Activated CD4-positive, alpha-beta T cell treated with anti-CD3 and anti-CD28 coated beads, Interleukin-2, Interleukin-6, amounts not matched to agents 100 ng/mL and 50 ng/mL, durations not matched to agents 16 hours and 8 hours (primary cell): ENCODE measurements around the gene COPG2.

Source experiments
- DNase-seq: peaks from one replicate; pipeline ENCODE4 v3.0.0-alpha.2; 2020

COPG2 gene

GRCh38 chr7:130491841-130492522 is 176.6 kb downstream of the COPG2 start, which contains the start of gene MEST:
Gene MEST (plus strand): TSS chr7:130492085. CDS start chr7:130492314, 229 bp downstream.
- no peak for DNase-seq

DNA sequence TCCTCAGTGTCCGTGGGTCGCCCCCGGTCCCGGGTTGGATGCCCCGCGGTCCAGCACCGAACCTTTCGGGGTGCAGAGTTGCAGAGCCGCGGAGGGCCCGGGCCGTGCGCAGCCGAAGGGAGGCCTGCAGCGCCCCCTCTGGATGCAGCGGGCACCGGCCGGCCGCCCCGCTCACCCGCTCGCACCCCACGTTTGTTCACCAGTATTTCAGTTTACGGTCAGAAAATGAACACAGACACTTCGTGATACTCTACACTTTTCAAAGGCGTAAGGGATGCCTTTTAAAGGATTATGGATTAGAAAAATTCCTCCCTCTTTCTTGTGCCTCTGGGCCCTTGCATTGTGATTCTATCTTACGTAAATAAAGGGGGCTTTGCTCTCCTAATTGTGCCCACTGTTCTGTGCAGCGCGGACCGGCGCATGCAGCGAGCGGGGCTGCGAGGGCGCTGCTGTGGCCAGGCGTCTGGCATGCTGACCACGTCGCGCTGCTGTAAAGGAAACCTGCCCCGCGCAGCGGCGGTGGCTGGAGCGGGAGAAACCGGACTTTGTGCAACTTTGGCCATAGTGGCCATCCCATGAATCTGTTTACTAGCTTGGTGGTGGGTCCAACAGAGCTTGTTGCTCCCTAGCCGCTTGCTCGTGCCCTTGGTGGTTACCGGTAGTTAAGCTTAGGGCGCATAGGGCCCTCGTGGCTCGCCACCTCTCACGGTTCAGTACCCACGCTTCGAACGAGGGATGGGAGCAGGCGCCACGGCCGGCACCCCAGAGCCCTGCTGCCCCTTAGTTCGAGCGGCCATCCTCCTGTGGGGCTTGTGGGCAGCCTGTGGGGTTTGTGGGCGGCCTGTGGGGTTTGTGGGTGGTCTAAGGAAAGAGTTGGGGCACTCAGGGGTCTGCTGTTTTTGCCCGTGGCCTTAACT is 177.4 kb downstream of the COPG2 start:
- peak; percentile 21 for DNase-seq

DNA sequence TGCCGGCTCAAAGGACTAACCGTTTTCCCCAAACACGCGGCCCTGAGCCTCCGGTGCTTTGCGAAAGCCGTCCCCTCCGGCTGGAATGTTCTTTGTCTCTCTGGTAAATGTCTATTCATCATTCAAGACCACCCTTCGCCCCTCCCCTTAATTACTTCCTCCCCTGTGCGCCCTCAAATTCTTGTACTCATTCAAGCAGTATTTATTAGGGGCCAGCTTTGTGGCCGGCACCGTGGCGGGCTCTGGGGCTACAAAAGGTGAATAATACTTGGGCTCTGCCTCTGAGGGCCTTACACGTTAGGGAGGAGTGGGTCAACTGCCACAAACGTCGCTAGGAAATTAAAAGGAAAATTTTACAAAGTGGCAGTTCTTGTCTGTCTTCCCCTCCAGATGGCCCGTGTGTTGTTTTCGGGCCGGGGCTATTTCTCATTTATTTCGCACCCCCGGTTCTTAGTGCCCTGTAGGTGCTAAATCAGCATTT is 178.2 kb downstream of the COPG2 start:
- DNase-seq, result no peak

GRCh38 chr7:130489140-130489983 is 179.2 kb downstream of the COPG2 start:
- no peak for DNase-seq

- DNase-seq, result no peak
Observed at GRCh38 chr7:130488392-130489139, 180.0 kb downstream of the COPG2 start.

- no peak for DNase-seq
Observed at GRCh38 chr7:130486954-130487436, 181.6 kb downstream of the COPG2 start.

GRCh38 chr7:130486114-130486953 is 182.2 kb downstream of the COPG2 start:
- peak; percentile 65 for DNase-seq

DNA sequence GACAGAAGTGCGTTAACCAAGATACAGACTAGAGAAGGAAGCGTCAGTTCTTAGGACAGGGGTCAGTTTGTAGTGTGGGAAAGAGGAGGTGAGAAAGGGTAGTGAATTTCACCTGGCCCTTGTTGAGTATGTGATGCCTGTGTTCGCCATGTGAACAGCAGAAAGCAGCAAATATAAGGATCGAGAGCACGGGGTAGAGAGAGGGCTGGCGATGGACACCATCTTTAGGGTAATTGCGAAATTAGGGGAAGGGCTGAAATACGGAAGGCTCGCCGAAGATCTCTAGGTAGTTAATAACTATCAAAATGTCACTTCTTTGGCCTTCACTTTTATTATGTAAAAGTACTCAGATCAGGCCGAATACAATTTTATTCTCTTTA is 182.8 kb downstream of the COPG2 start:
- DNase-seq, result no peak

- DNase-seq, result no peak
Observed at GRCh38 chr7:130483031-130483430, 185.5 kb downstream of the COPG2 start.

DNA sequence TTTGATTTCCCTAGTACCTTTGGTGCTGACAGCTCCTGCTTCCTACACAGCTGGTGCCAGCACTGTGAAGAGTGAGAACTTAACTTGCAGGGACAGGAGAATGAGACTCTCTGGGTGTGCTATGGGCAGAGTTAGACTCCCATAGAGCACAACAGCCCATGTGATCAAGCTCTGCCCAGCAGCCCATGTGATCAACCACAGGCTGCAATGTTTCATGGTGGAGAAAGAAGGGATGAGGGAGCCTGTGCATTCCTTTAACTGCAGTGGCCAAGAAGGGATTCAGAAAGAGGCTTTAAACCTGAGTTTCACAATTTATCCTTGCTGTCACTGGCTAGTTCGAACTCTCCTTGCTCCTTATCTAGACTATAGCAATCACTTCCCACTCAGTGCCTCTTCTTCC is 186.7 kb downstream of the COPG2 start:
- DNase-seq, result no peak

DNA sequence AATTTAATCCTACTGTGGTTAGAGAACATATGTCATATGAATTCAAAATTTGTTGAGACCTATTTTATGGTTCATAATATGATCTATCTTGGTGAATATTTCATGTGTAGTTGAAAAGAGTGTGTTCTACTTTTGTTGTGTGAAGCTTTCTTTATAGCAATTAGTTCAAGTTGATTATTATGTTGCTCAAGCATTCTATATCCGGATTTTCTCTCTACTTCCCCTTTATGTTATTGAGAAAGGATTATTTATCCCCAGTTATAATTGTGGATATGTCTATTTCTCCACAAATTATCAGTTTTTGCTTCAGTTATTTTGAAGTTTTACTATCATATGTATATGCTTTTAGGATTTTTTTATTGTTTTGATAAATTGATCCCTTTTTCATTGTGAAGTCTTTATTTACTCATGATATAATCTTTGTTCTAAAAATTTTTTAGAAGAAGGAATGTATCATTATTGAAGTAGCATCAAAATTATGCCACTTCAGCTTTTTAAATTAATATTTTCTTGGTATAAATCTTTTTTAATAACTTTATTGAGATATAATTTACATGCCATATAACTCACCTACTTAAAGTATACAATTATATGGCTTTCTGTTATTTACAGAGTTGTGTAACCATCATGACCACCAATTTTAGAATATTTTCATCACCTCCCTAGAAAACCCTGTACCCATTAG is 188.7 kb downstream of the COPG2 start:
- DNase-seq, result no peak

DNA sequence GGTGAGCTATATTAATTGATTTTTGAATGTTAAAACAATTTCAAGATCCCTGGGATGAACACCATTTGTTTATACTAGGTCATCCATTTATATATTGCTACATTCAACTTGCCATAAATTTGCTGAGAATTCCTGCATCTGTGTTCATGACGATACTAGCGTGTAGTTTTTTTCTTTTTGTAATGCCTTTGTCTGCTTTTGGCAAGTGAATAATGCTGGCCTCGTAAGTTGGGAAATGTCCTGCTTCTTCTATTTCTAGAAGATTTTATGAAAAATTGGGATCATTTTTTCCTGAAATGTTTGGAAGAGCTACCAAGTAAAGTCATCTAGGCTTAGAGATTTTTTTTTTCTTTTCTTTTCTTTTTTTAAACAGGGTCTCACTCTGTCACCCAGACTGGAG is 189.6 kb downstream of the COPG2 start:
- no peak for DNase-seq

DNA sequence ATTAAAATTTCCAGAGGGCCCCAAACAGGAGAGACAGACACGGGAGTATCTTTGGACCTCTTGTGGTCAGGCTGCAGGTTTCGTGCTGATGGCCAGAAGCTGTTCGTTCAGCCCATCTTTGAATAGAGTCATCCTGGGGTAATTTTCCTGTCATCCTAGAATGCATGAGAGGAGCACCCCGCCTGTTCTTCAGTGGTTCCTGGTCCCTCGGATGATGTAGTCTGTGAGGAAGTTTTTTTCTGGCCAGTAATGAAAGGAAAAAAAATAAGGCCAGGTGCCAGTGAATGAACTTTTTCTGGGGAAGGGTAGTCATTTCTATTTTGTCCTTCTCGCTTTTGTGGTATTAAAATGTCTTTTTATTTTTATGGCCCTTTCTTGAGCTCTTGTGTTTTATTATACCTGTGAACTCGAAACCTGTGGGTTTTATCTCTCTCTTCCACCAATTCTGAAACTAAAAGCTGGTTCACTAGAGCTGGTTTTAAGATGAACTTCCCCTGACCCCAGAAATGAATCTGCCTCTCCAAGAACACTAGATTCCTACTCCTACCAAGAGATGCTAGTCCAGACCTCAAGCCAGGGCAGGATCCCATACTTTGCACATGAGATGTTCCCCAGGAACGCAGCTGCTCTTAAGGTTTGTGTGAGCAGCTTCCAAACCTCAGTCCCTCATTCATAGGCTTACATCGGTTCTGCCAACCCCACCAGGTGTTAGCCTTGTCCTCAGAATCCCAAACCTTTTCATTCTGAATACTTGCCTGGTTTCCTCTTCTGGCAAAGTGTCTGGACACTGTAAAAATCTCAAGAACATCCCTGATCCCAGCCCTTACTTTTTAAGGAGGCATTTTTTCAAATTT is 192.0 kb downstream of the COPG2 start:
- peak; percentile 12 for DNase-seq

- DNase-seq, result no peak
Observed at GRCh38 chr7:130475776-130476175, 192.8 kb downstream of the COPG2 start.

GRCh38 chr7:130473876-130474275 is 194.7 kb downstream of the COPG2 start:
- no peak for DNase-seq

DNA sequence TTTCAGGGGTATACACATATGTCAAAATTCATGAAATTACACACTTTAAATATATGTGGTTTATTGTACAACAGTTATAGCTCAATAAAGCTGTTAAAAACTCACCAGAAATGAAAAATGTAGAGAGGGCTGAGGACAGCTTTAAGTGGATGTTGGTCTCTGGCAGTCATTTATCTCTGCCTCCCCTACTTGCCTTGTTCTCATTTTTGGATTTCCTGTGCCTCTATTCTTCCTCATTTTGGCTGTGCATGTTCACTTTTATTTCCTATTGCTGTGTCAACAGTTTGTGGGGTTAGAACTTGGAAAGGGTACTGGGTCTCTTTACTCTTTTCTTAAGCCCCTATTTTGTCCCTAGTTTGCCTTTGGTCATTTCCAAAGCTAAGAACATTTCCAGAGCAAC is 195.3 kb downstream of the COPG2 start:
- DNase-seq, result no peak

GRCh38 chr7:130471974-130472373 is 196.6 kb downstream of the COPG2 start:
- DNase-seq, result no peak

- no peak for DNase-seq
Observed at GRCh38 chr7:130468612-130469011, 199.9 kb downstream of the COPG2 start.
